A549 (cell line): ENCODE results near the gene LRRC71. TPM values are rescaled to one million over a fixed set of nuclear protein-coding genes. Genes with fewer than 3 reads are reported as not detected.

Experiments used
- ATAC-seq, 2 experiments: fragments of 200-7000 bp in 1 of 2; fragments of >200 bp in 1 of 2; cut with Nextera tagmentation in 1 of 2; cut with Tn5 transposase in 1 of 2; 3 replicates each; pipeline versions ENCODE4 v1.8.0 to v1.9.1; 2018 to 2020; ENCODE audit warnings: mild to moderate bottlenecking in 1 of 2, moderate library complexity in 1 of 2
- CTCF ChIA-PET: fragments of 300-600 bp; sonication (Branson Sonifier 250); formaldehyde crosslinking; extraction: SDS; loops from one replicate; lab custom pipeline; 2021; ENCODE audit warnings: antibody characterized with exemption, inconsistent platforms; lab: Yijun Ruan, JAX
- POLR2A ChIA-PET: fragments of 350-600 bp; formaldehyde crosslinking; extraction: SDS; loops from one replicate; lab custom pipeline; 2021; ENCODE audit warnings: antibody characterized with exemption, inconsistent platforms; lab: Yijun Ruan, JAX
- DNase-seq, 2 experiments: peaks; one replicate each; pipeline versions ENCODE4 v3.0.0 to v3.0.0-alpha.2; 2011 to 2016; ENCODE audit warnings: low read depth in 1 of 2, low spot score in 1 of 2
- FAIRE-seq: peaks from 2 replicates; lab custom pipeline; 2011; peaks lifted over from hg19 to GRCh38; lab: Jason Lieb, UNC
- H3K27ac ChIP-seq, 2 experiments: fragments of >200 bp; sonication (Bioruptor Twin); formaldehyde crosslinking; 3 replicates each; pipeline ENCODE4 v1.5.1; 2016 to 2017
- H3K4me1 ChIP-seq: fragments of >200 bp; sonication (Bioruptor Twin); formaldehyde crosslinking; 3 replicates; pipeline ENCODE4 v1.6.1; 2016
- H3K4me2 ChIP-seq: fragments of >200 bp; sonication (Bioruptor Twin); formaldehyde crosslinking; 3 replicates; pipeline ENCODE4 v1.6.1; 2016
- H3K4me3 ChIP-seq: fragments of >200 bp; sonication (Bioruptor Twin); formaldehyde crosslinking; 3 replicates; pipeline ENCODE4 v1.5.1; 2016
- H3K9me3 ChIP-seq: fragments of >200 bp; sonication (Bioruptor Twin); formaldehyde crosslinking; 3 replicates; pipeline ENCODE4 v1.6.1; 2016
- CBX2 ChIP-seq: fragments of 200-600 bp; sonication (generic); IDR thresholded peaks from 2 replicates; pipeline ENCODE4 v1.6.1; 2016; ENCODE audit warnings: low read depth, mild to moderate bottlenecking, borderline replicate concordance
- CHD2 ChIP-seq: fragments of 150-350 bp; IDR thresholded peaks from 2 replicates; pipeline ENCODE4 v1.6.1; 2014; ENCODE audit warnings: low read length; ENCODE audit not compliant: partially characterized antibody
- ELK1 ChIP-seq: fragments of 150-350 bp; IDR thresholded peaks from 2 replicates; pipeline ENCODE4 v1.6.1; 2014; ENCODE audit warnings: low read depth, mild to moderate bottlenecking, low read length
- EP300 ChIP-seq, 2 experiments: fragments of >200 bp; sonication (Bioruptor Twin); formaldehyde crosslinking; IDR thresholded peaks; 2 replicates in 1 of 2; 3 replicates in 1 of 2; pipeline ENCODE4 v1.6.1; 2016 to 2017
- FOSL2 ChIP-seq, 2 experiments: fragments of 450-650 bp in 1 of 2; fragments of >200 bp in 1 of 2; sonication (Bioruptor Twin) in 1 of 2; formaldehyde crosslinking; IDR thresholded peaks; 2 replicates each; pipeline versions ENCODE4 v1.5.0 to v1.6.1; 2016 to 2020; ENCODE audit warnings: mild to moderate bottlenecking in 1 of 2, moderate library complexity in 1 of 2
- HOXA7 ChIP-seq: fragments of 250-450 bp; sonication (Bioruptor Pico); IDR thresholded peaks from 2 replicates; pipeline ENCODE4 v1.5.0; 2020; ENCODE audit warnings: mild to moderate bottlenecking, moderate library complexity
- HOXB5 ChIP-seq: fragments of 250-450 bp; sonication (Bioruptor Pico); IDR thresholded peaks from 2 replicates; pipeline ENCODE4 v1.5.0; 2020; ENCODE audit warnings: mild to moderate bottlenecking, moderate library complexity
- KDM5A ChIP-seq: fragments of 200-600 bp; sonication (generic); IDR thresholded peaks from 2 replicates; pipeline ENCODE4 v1.6.1; 2016; ENCODE audit warnings: antibody characterized with exemption, mild to moderate bottlenecking
- MAZ ChIP-seq: fragments of 150-350 bp; IDR thresholded peaks from 2 replicates; pipeline ENCODE4 v1.6.1; 2014; ENCODE audit warnings: antibody characterized with exemption, low read depth, low read length, borderline replicate concordance
- NFE2L2 ChIP-seq: fragments of 150-350 bp; conservative IDR thresholded peaks from 2 replicates; pipeline ENCODE4 v1.6.1; 2014; ENCODE audit warnings: low read length
- NR3C1 ChIP-seq: fragments of >200 bp; sonication (Bioruptor Twin); formaldehyde crosslinking; IDR thresholded peaks from 3 replicates; pipeline ENCODE4 v1.6.1; 2017
- PHF8 ChIP-seq: fragments of 200-600 bp; sonication (generic); IDR thresholded peaks from 2 replicates; pipeline ENCODE4 v1.6.1; 2016; ENCODE audit warnings: low read depth, mild to moderate bottlenecking, antibody characterized with exemption, moderate library complexity, borderline replicate concordance
- POLR2A ChIP-seq: IDR thresholded peaks from 2 replicates; pipeline ENCODE4 v1.6.1; 2012; ENCODE audit warnings: mild to moderate bottlenecking, low read length
- RAD21 ChIP-seq, 2 experiments: fragments of >200 bp in 1 of 2; sonication (Bioruptor Twin) in 1 of 2; formaldehyde crosslinking in 1 of 2; IDR thresholded peaks in 1 of 2; conservative IDR thresholded peaks in 1 of 2; 2 replicates in 1 of 2; 3 replicates in 1 of 2; pipeline ENCODE4 v1.6.1; 2012 to 2018; ENCODE audit warnings: inconsistent platforms in 1 of 2
- RARB ChIP-seq: fragments of 250-450 bp; sonication (Bioruptor Pico); IDR thresholded peaks from 2 replicates; pipeline ENCODE4 v1.8.0; 2021; ENCODE audit warnings: mild to moderate bottlenecking, moderate library complexity
- RFX5 ChIP-seq: fragments of 450-650 bp; IDR thresholded peaks from 2 replicates; pipeline ENCODE4 v1.7.1; 2014; ENCODE audit warnings: antibody characterized with exemption, mild to moderate bottlenecking, moderate library complexity
- RNF2 ChIP-seq: fragments of 200-600 bp; sonication (generic); IDR thresholded peaks from 2 replicates; pipeline ENCODE4 v1.6.1; 2016; ENCODE audit warnings: low read depth, mild to moderate bottlenecking, antibody characterized with exemption, moderate library complexity, borderline replicate concordance
- USF2 ChIP-seq: fragments of 450-650 bp; IDR thresholded peaks from 2 replicates; pipeline ENCODE4 v1.6.1; 2014; ENCODE audit warnings: antibody characterized with exemption
- ZSCAN20 ChIP-seq: fragments of 250-450 bp; sonication (Bioruptor Pico); IDR thresholded peaks from 2 replicates; pipeline ENCODE4 v1.8.0; 2022; ENCODE audit warnings: mild to moderate bottlenecking, moderate library complexity
- WGBS: methylation state at CpG from one replicate; pipeline ENCODE4 v1.1.6; 2017; ENCODE audit errors: missing lambda C conversion rate; 5-methylcytosine and 5-hydroxymethylcytosine counted together
- polyA plus RNA-seq, 4 experiments: library from polyadenylated mRNA; depleted of rRNA in 3 of 4; stranded (reverse); fragments of >200 nt; fragmentation: RNase III in 1 of 4; extraction: RNeasy Plus Mini Kit Qiagen cat#74134 plus additional on column Dnase treatment in 1 of 4; gene quantifications; 2 replicates in 3 of 4; 3 replicates in 1 of 4; pipeline ENCODE4 v1.2.3, GENCODE V29; 2011 to 2017
- TF ChIP-seq, protein P1 (sequence below): fragments of 250-450 bp; sonication (Bioruptor Pico); IDR thresholded peaks from 2 replicates; pipeline ENCODE4 v1.5.0; 2021; ENCODE audit warnings: mild to moderate bottlenecking, moderate library complexity, borderline replicate concordance

Gene LRRC71
- polyA plus RNA-seq, 2 of the 4 experiments (the other 2 are of a cell fraction), result 0.10 TPM; not detected in 1

DNA sequence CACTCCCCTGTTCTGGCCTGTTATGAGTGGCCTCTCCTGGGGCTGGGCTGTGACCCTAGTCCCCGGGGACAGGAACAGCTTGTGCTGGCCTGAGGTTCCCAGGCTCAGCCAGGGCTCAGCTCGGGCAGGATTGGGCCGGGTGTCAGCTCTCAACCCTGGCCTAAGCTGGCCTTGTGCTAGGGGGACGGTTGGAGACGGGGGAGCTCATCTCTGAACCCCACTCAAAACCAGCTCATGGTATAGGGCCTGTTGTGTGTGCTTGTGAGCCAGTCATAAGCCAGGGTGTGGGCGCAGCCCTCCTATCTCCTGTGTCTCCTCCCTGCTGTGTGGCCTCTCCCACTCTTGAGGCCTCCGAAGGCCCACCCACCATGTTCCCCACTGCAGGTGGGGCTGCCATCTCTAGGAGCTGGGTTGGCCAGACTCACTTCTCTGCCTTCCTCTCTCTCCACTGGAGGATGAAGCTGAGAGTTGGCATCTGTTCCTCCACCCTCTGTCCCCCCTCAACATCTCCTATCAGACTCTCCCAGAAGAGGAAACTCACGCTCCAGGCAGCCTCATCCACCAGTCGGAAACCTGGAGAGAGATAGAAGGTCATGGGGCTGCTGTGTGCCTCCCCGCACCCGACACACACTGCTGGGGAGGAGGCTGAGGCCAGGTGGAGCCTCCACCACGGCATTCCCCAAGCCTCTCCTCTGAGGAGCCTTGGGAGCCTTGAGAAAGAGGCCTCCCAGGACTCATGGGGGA lies 25.5 kb upstream of the LRRC71 start:
- no peak for FAIRE-seq
- ChIA-PET CTCF (interaction anchor here (0.6 to 16.7 kb wide), 14 partner anchors 13 to 205 kb away, joined by 3 to 341 read pairs (median 5); partner anchors contain the start of genes HDGF, INSRR, ISG20L2 and LRRC71), POLR2A (interaction anchor here (1.0 kb wide), 1 partner anchor 33 kb away, joined by 3 read pairs; no protein-coding TSS in a partner anchor)
- TF ChIP-seq KDM5A (no peak), ELK1 (no peak), HOXB5 (CRISPR knock-in tag) (no peak), RARB (no peak), RNF2 (no peak), NFE2L2 (no peak), HOXA7 (no peak), EP300 (IDR thresholded peaks at IDR 0.05) (no peak)
- TF ChIP-seq, protein P1, sequence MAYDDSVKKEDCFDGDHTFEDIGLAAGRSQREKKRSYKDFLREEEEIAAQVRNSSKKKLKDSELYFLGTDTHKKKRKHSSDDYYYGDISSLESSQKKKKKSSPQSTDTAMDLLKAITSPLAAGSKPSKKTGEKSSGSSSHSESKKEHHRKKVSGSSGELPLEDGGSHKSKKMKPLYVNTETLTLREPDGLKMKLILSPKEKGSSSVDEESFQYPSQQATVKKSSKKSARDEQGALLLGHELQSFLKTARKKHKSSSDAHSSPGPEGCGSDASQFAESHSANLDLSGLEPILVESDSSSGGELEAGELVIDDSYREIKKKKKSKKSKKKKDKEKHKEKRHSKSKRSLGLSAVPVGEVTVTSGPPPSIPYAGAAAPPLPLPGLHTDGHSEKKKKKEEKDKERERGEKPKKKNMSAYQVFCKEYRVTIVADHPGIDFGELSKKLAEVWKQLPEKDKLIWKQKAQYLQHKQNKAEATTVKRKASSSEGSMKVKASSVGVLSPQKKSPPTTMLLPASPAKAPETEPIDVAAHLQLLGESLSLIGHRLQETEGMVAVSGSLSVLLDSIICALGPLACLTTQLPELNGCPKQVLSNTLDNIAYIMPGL, result no peak
- ATAC-seq, result no peak
- Histone ChIP-seq H3K4me2 (no peak overlapping the region), H3K9me3 (no peaks in the 10 kb centered on the region), H3K27ac (peak overlapping the region; percentile 88 to 93), H3K4me1 (peaks cover 64% of the 10 kb centered on the region), H3K4me3 (no peak overlapping the region)
- WGBS, result 89% methylated on average over 11 of the region's 12 CpGs
- no peak for DNase-seq

- TF ChIP-seq RFX5 (no peak), POLR2A (no peak), HOXB5 (CRISPR knock-in tag) (no peak), USF2 (no peak), NR3C1 (no peak), CBX2 (no peak), ELK1 (no peak), PHF8 (no peak), EP300 (IDR thresholded peaks at IDR 0.05) (no peak)
These were observed 25.0 kb upstream of the LRRC71 start for GRCh38 chr1:156895455-156895812.

DNA sequence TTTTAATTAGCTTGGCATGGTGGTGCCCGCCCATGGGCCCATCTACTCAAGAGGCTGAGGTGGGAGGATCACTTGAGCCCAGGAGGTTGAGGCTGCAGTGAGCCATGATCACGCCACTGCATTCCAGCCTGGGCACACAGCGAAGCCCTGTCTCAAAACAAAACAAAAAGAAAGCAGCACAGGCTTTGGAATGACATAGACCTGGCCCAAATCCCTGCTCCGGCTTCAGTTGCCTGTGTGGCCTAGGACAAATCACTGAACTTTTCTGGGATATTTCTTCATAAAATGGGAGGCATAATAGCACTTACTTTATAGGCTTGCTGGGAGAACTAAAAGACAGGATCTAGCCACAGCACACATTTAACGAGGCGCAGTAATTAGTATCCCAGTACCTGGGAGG lies 24.5 kb upstream of the LRRC71 start:
- Histone ChIP-seq H3K4me1 (peaks cover 70% of the 10 kb centered on the region), H3K4me2 (peak overlapping the region; percentile 86), H3K9me3 (no peaks in the 10 kb centered on the region), H3K4me3 (no peak overlapping the region), H3K27ac (peak overlapping the region; percentile 88 to 93)
- no peak for FAIRE-seq
- TF ChIP-seq RAD21 (conservative IDR thresholded peaks at IDR 0.05 in 1 of 2, IDR thresholded peaks at IDR 0.05 in 1 of 2), result no peak
- no peak for TF ChIP-seq CHD2
- no peak for TF ChIP-seq MAZ
- TF ChIP-seq ZSCAN20, result no peak
- no peak for TF ChIP-seq FOSL2 (IDR thresholded peaks at IDR 0.05)
- no peak for TF ChIP-seq FOSL2 (CRISPR knock-in tag; IDR thresholded peaks at IDR 0.05)
- ATAC-seq, result no peak
- 96% methylated on average over 6 of the region's 6 CpGs for WGBS
- DNase-seq, result no peak
- CTCF ChIA-PET, result interaction anchor here (0.9 to 12.9 kb wide), 7 partner anchors 21 to 169 kb away, joined by 3 to 341 read pairs (median 25); partner anchors contain the start of genes ISG20L2, LRRC71 and METTL25B
- POLR2A ChIA-PET, result interaction anchor here (0.8 to 1.4 kb wide), 3 partner anchors 14 to 32 kb away, joined by 3 to 4 read pairs (median 3); no protein-coding TSS in a partner anchor

More at GRCh38 chr1:156895455-156895812, 25.0 kb upstream of the LRRC71 start:
- H3K4me1 ChIP-seq, result peaks cover 67% of the 10 kb centered on the region
- H3K9me3 ChIP-seq, result no peaks in the 10 kb centered on the region
- FAIRE-seq (no peak), ATAC-seq (no peak), DNase-seq (no peak)
- peak overlapping the region; percentile 86; the same call in 1 of the 3 replicates for H3K4me2 ChIP-seq
- CTCF ChIA-PET, result interaction anchor here (0.9 to 12.9 kb wide), 7 partner anchors 16 to 206 kb away, joined by 3 to 341 read pairs (median 9); partner anchors contain the start of genes ISG20L2, LRRC71 and METTL25B
- H3K4me3 ChIP-seq, result no peak overlapping the region
- H3K27ac ChIP-seq, result peak overlapping the region; percentile 88 to 93
- 81% methylated on average over 4 of the region's 4 CpGs for WGBS
- POLR2A ChIA-PET, result no interaction called here
